HG02610 (cell line): ENCODE data around the gene E2F4.
A peak's percentile ranks its signal among the peaks of the same experiment; 100 is the strongest.

Experiments
- ATAC-seq: cut with Tn5 transposase; IDR thresholded peaks from one replicate; pipeline ENCODE4 v1.9.1; 2021; ENCODE audit warnings: mild to moderate bottlenecking, moderate library complexity; ENCODE audit not compliant: unreplicated experiment

E2F4 gene

GRCh38 chr16:67207249-67208091, 15.5 kb downstream of the E2F4 start:
- ATAC-seq, result no peak

- no peak for ATAC-seq
Measured at GRCh38 chr16:67208154-67208896, 16.4 kb downstream of the E2F4 start.

GRCh38 chr16:67209565-67209964, 17.6 kb downstream of the E2F4 start:
- ATAC-seq, result no peak

GRCh38 chr16:67210069-67210937, 18.3 kb downstream of the E2F4 start:
- no peak for ATAC-seq

- no peak for ATAC-seq
Measured at GRCh38 chr16:67211674-67212073, 19.7 kb downstream of the E2F4 start.

- no peak for ATAC-seq
Measured at GRCh38 chr16:67212766-67213165, 20.8 kb downstream of the E2F4 start.

- no peak for ATAC-seq
Measured at GRCh38 chr16:67213197-67214019, 21.5 kb downstream of the E2F4 start.

- ATAC-seq, result no peak
Measured at GRCh38 chr16:67215706-67216105, 23.8 kb downstream of the E2F4 start.

- no peak for ATAC-seq
Measured at GRCh38 chr16:67216612-67217490, 24.9 kb downstream of the E2F4 start.

GRCh38 chr16:67223992-67224391, 32.0 kb downstream of the E2F4 start:
- no peak for ATAC-seq

- no peak for ATAC-seq
Measured at GRCh38 chr16:67226295-67226803, 34.4 kb downstream of the E2F4 start.

- ATAC-seq, result peak; percentile 92
Measured at GRCh38 chr16:67226804-67227566, 35.0 kb downstream of the E2F4 start, which contains the start of gene TMEM208. TMEM208 (plus strand) TSS chr16:67227130; CDS start chr16:67227219, 89 bp downstream.

GRCh38 chr16:67227567-67227921, 35.6 kb downstream of the E2F4 start:
- no peak for ATAC-seq

GRCh38 chr16:67228034-67228785, 36.3 kb downstream of the E2F4 start:
- ATAC-seq, result no peak

GRCh38 chr16:67228905-67229304, 37.0 kb downstream of the E2F4 start:
- ATAC-seq, result no peak

- ATAC-seq, result no peak
Measured at GRCh38 chr16:67229906-67230808, 38.2 kb downstream of the E2F4 start.
